ENCODE data around the gene RABEP1. TPM values are rescaled to one million over a fixed set of nuclear protein-coding genes. Genes with fewer than 3 reads are reported as not detected.

The RABEP1 gene
- total and polyA plus RNA-seq, 3 experiments from 2014 or later = 44.4 to 64.0 (median 60.9) TPM

GRCh38 chr17:5283571-5284315 lies 1.7 kb downstream of the RABEP1 start:
- CTCF ChIA-PET = interaction anchor here (1.1 kb wide), 1 partner anchor 86 kb away, joined by 3 read pairs; no protein-coding TSS in a partner anchor

DNA sequence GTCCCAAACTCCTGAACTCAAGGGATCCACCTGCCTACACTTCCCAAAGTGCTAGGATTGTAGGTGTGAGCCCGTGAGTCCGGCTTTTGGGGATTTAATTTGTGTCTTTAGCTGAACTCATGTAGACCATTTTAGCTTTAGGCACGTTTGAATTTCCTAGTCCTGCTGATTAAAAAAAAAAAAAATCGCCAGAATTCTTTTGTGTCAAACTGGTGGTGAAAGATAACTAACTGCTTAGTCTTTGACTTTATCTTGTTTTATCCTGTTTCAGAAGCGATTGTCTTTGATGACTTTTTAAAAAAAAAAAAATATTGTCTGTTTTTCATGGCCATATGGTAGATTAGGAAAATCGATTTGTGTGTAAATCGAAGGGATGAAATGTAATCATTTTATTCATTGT lies 2.6 kb downstream of the RABEP1 start:
- peaks cover 38% of the 10 kb centered on the region for H3K4me1 ChIP-seq (ENCODE audit: insufficient read depth, low read length)
- Mint-ChIP-seq H3K9me3 (no peaks in the 10 kb centered on the region), H3K4me3 (peak overlapping the region in 1 of 7 donors; percentile 76), H3K4me1 (peaks cover 44 to 67% (median 63%) of the 10 kb centered on the region in 3 donors), H3K27ac (peak overlapping the region in 2 of 8 donors; percentile 46 to 84), H3K27me3 (peaks cover 0 to 6% of the 10 kb centered on the region in 2 donors), H3K36me3 (peaks cover 0 to 23% (median 7%) of the 10 kb centered on the region in 3 donors)
- H3K9me3 ChIP-seq (ENCODE audit: low read length) = no peaks in the 10 kb centered on the region
- H3K36me3 ChIP-seq (ENCODE audit: insufficient read depth, low read length) = no peaks in the 10 kb centered on the region
- no peaks in the 10 kb centered on the region for H3K27me3 ChIP-seq (ENCODE audit: insufficient read depth, low read length, poor library complexity, severe bottlenecking)
- no peak for DNase-seq
- POLR2A ChIA-PET = interaction anchor here (0.7 kb wide), 1 partner anchor 32 kb away, joined by 5 read pairs; no protein-coding TSS in a partner anchor
- CTCF ChIA-PET = no interaction called here
- H3K27ac ChIP-seq (ENCODE audit: low read depth, low read length) = no peak overlapping the region
- H3K4me3 ChIP-seq (ENCODE audit: low read length) = no peak overlapping the region

More at GRCh38 chr17:5283571-5284315, 1.7 kb downstream of the RABEP1 start:
- peaks cover 0 to 6% of the 10 kb centered on the region in 2 donors for H3K27me3 Mint-ChIP-seq
- peak overlapping the region; percentile 57 to 93 (median 74) for H3K27ac Mint-ChIP-seq
- no peaks in the 10 kb centered on the region for H3K36me3 ChIP-seq (ENCODE audit: insufficient read depth, low read length)
- H3K27ac ChIP-seq (ENCODE audit: low read depth, low read length) = peak overlapping the region; percentile 7
- H3K9me3 Mint-ChIP-seq = no peaks in the 10 kb centered on the region
- peak overlapping the region; percentile 76 to 97 (median 92) for H3K4me3 Mint-ChIP-seq
- no peaks in the 10 kb centered on the region for H3K9me3 ChIP-seq (ENCODE audit: low read length)
- H3K4me1 ChIP-seq (ENCODE audit: insufficient read depth, low read length) = peaks cover 38% of the 10 kb centered on the region
- H3K4me3 ChIP-seq (ENCODE audit: low read length) = peak overlapping the region; percentile 83
- POLR2A ChIA-PET = interaction anchor here (0.6 to 0.9 kb wide), 2 partner anchors 33 to 148 kb away, joined by 3 to 5 read pairs; no protein-coding TSS in a partner anchor
- H3K4me1 Mint-ChIP-seq = peaks cover 38 to 59% (median 53%) of the 10 kb centered on the region in 3 donors
- no peak for DNase-seq
- no peaks in the 10 kb centered on the region for H3K27me3 ChIP-seq (ENCODE audit: insufficient read depth, low read length, poor library complexity, severe bottlenecking)
- H3K36me3 Mint-ChIP-seq = peaks cover 0 to 19% (median 7%) of the 10 kb centered on the region in 3 donors

- H3K27me3 Mint-ChIP-seq = peaks cover 0 to 2% of the 10 kb centered on the region in 2 donors
- no peak for DNase-seq
- CTCF ChIA-PET = no interaction called here
- no peaks in the 10 kb centered on the region for H3K9me3 Mint-ChIP-seq
- no peaks in the 10 kb centered on the region for H3K36me3 ChIP-seq (ENCODE audit: insufficient read depth, low read length)
- peak overlapping the region in 2 of 7 donors; percentile 4 to 51 for H3K4me3 Mint-ChIP-seq
- H3K9me3 ChIP-seq (ENCODE audit: low read length) = no peaks in the 10 kb centered on the region
- peaks cover 0 to 33% (median 7%) of the 10 kb centered on the region in 3 donors for H3K36me3 Mint-ChIP-seq
- POLR2A ChIA-PET = no interaction called here
- H3K4me3 ChIP-seq (ENCODE audit: low read length) = no peak overlapping the region
- peak overlapping the region in 5 of 8 donors; percentile 5 to 73 (median 35) for H3K27ac Mint-ChIP-seq
- no peak overlapping the region for H3K27ac ChIP-seq (ENCODE audit: low read depth, low read length)
- H3K4me1 Mint-ChIP-seq = peaks cover 49 to 74% (median 72%) of the 10 kb centered on the region in 3 donors
- H3K27me3 ChIP-seq (ENCODE audit: insufficient read depth, low read length, poor library complexity, severe bottlenecking) = no peaks in the 10 kb centered on the region
- H3K4me1 ChIP-seq (ENCODE audit: insufficient read depth, low read length) = peaks cover 34% of the 10 kb centered on the region
Observed at GRCh38 chr17:5286846-5287245, 4.8 kb downstream of the RABEP1 start.

- peak overlapping the region in 2 of 8 donors; percentile 54 to 66 for H3K27ac Mint-ChIP-seq
Observed at GRCh38 chr17:5291683-5292350, 9.7 kb downstream of the RABEP1 start.

DNA sequence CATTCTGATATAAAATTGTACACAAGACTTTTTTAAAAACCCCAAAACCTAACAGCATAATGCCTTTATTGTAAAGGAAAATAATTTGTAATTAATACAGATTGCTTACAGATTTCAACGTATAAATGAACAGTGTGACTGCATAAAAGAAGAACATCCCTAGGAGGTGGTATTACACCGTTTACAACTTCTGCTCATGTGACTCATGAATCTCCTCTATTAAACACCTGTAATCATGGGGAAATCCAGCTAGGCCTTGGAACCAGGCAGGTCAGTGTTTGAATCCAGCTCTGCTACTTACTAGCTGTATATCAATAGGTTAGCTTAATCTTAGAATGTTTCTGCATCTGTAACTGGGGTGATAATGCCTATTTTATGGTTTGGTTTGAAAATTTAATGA lies 15.2 kb downstream of the RABEP1 start:
- no peaks in the 10 kb centered on the region for H3K9me3 Mint-ChIP-seq
- no peak overlapping the region for H3K27ac ChIP-seq (ENCODE audit: low read depth, low read length)
- peaks cover 48 to 65% (median 56%) of the 10 kb centered on the region in 3 donors for H3K4me1 Mint-ChIP-seq
- H3K4me3 ChIP-seq (ENCODE audit: low read length) = no peak overlapping the region
- peak overlapping the region in 3 of 8 donors; percentile 34 to 69 (median 58) for H3K27ac Mint-ChIP-seq
- H3K27me3 Mint-ChIP-seq = no peaks in the 10 kb centered on the region
- H3K27me3 ChIP-seq (ENCODE audit: insufficient read depth, low read length, poor library complexity, severe bottlenecking) = no peaks in the 10 kb centered on the region
- ChIA-PET POLR2A (no interaction called here), CTCF (interaction anchor here (1.3 kb wide), 2 partner anchors 8 to 106 kb away, joined by 3 to 5 read pairs; partner anchors contain the start of gene ZNF594)
- H3K4me3 Mint-ChIP-seq = no peak overlapping the region
- no peaks in the 10 kb centered on the region for H3K4me1 ChIP-seq (ENCODE audit: insufficient read depth, low read length)
- H3K36me3 Mint-ChIP-seq = peaks cover 0 to 35% (median 9%) of the 10 kb centered on the region in 3 donors
- DNase-seq = no peak
- H3K9me3 ChIP-seq (ENCODE audit: low read length) = no peaks in the 10 kb centered on the region
- H3K36me3 ChIP-seq (ENCODE audit: insufficient read depth, low read length) = no peaks in the 10 kb centered on the region

More at GRCh38 chr17:5291683-5292350, 9.7 kb downstream of the RABEP1 start:
- Mint-ChIP-seq H3K4me3 (peak overlapping the region in 1 of 7 donors; percentile 74), H3K36me3 (peaks cover 0 to 29% (median 11%) of the 10 kb centered on the region in 3 donors), H3K4me1 (peaks cover 36 to 55% (median 51%) of the 10 kb centered on the region in 3 donors), H3K9me3 (no peaks in the 10 kb centered on the region), H3K27me3 (no peaks in the 10 kb centered on the region)
- no peak for DNase-seq
- Histone ChIP-seq H3K4me3 (ENCODE audit: low read length) (no peak overlapping the region), H3K36me3 (ENCODE audit: insufficient read depth, low read length) (no peaks in the 10 kb centered on the region), H3K9me3 (ENCODE audit: low read length) (no peaks in the 10 kb centered on the region), H3K27ac (ENCODE audit: low read depth, low read length) (no peak overlapping the region), H3K4me1 (ENCODE audit: insufficient read depth, low read length) (no peaks in the 10 kb centered on the region), H3K27me3 (ENCODE audit: insufficient read depth, low read length, poor library complexity, severe bottlenecking) (no peaks in the 10 kb centered on the region)
- ChIA-PET POLR2A (no interaction called here), CTCF (interaction anchor here (1.0 kb wide), 1 partner anchor 15 kb away, joined by 3 read pairs; no protein-coding TSS in a partner anchor)

GRCh38 chr17:5299383-5299782 lies 17.3 kb downstream of the RABEP1 start:
- Mint-ChIP-seq H3K4me3 (no peak overlapping the region), H3K27me3 (no peaks in the 10 kb centered on the region), H3K4me1 (peaks cover 48 to 69% (median 56%) of the 10 kb centered on the region in 3 donors), H3K27ac (no peak overlapping the region), H3K36me3 (peaks cover 0 to 38% (median 9%) of the 10 kb centered on the region in 3 donors), H3K9me3 (no peaks in the 10 kb centered on the region)
- Histone ChIP-seq H3K4me1 (ENCODE audit: insufficient read depth, low read length) (no peaks in the 10 kb centered on the region), H3K9me3 (ENCODE audit: low read length) (no peaks in the 10 kb centered on the region), H3K27ac (ENCODE audit: low read depth, low read length) (no peak overlapping the region), H3K4me3 (ENCODE audit: low read length) (no peak overlapping the region), H3K27me3 (ENCODE audit: insufficient read depth, low read length, poor library complexity, severe bottlenecking) (no peaks in the 10 kb centered on the region), H3K36me3 (ENCODE audit: insufficient read depth, low read length) (no peaks in the 10 kb centered on the region)
- ChIA-PET POLR2A (interaction anchor here (0.6 kb wide), 1 partner anchor 121 kb away, joined by 3 read pairs; no protein-coding TSS in a partner anchor), CTCF (no interaction called here)
- DNase-seq = no peak

DNA sequence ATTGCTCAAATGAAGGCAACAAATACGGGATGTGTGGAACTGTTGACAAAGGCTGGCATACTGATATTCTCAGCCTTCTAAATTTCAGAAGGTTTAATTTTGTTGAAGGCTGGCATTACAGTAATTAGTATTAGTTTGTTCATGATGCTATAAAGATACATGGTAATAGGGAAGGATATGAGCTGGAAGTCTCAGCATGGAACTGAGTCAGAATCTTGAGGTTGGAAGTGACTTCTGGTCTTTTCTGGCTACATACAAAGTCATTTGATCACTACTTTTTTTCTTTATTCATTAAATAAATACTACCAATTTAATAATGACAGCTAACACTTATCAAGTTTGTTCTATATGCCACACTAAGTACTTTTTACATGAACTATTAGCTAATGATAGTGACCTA lies 22.6 kb downstream of the RABEP1 start:
- no peak for DNase-seq
- peaks cover 0 to 1% of the 10 kb centered on the region in 2 donors for H3K27me3 Mint-ChIP-seq
- H3K27ac Mint-ChIP-seq = peak overlapping the region in 1 of 8 donors; percentile 17
- no peak overlapping the region for H3K4me3 Mint-ChIP-seq
- H3K4me3 ChIP-seq (ENCODE audit: low read length) = no peak overlapping the region
- no peaks in the 10 kb centered on the region for H3K4me1 ChIP-seq (ENCODE audit: insufficient read depth, low read length)
- POLR2A ChIA-PET = no interaction called here
- peaks cover 0 to 26% (median 3%) of the 10 kb centered on the region in 3 donors for H3K36me3 Mint-ChIP-seq
- CTCF ChIA-PET = no interaction called here
- peaks cover 45 to 72% (median 58%) of the 10 kb centered on the region in 3 donors for H3K4me1 Mint-ChIP-seq
- no peaks in the 10 kb centered on the region for H3K9me3 Mint-ChIP-seq
- no peaks in the 10 kb centered on the region for H3K27me3 ChIP-seq (ENCODE audit: insufficient read depth, low read length, poor library complexity, severe bottlenecking)
- H3K9me3 ChIP-seq (ENCODE audit: low read length) = no peaks in the 10 kb centered on the region
- no peaks in the 10 kb centered on the region for H3K36me3 ChIP-seq (ENCODE audit: insufficient read depth, low read length)
- H3K27ac ChIP-seq (ENCODE audit: low read depth, low read length) = no peak overlapping the region
